Lung (tissue), 12 donors: ENCODE measurements around the gene BNIP5. TPM values are rescaled to one million over a fixed set of nuclear protein-coding genes. Genes with fewer than 3 reads are reported as not detected.

ENCODE experiments used
- ATAC-seq: fragments of 200-7000 bp; cut with Tn5 transposase; one replicate; pipeline ENCODE4 v1.9.1; 2020; ENCODE audit warnings: moderate number of reproducible peaks; ENCODE audit not compliant: insufficient read depth, low FRiP score
- DNase-seq, 3 donors: peaks; one replicate each; pipeline ENCODE4 v3.0.0-alpha.2; 2013 to 2017
- H3K27ac ChIP-seq, 2 donors: one replicate each; pipeline ENCODE4 v1.5.1; 2013; ENCODE audit warnings: mild to moderate bottlenecking in 2 of 2, moderate library complexity in 2 of 2, control low read depth in 1 of 2, inconsistent platforms in 1 of 2, low read depth in 1 of 2, low read length in 1 of 2
- H3K27me3 ChIP-seq, 3 donors: one replicate each; pipeline ENCODE4 v1.5.1; 2013; ENCODE audit warnings: low read length in 2 of 3; ENCODE audit not compliant: control insufficient read depth in 3 of 3, insufficient read depth in 3 of 3
- H3K36me3 ChIP-seq, 4 donors: one replicate each; pipeline ENCODE4 v1.5.1; 2013; ENCODE audit warnings: low read length in 4 of 4, mild to moderate bottlenecking in 1 of 4, moderate library complexity in 1 of 4; ENCODE audit not compliant: control insufficient read depth in 4 of 4, insufficient read depth in 4 of 4
- H3K4me1 ChIP-seq, 5 donors: one replicate each; pipeline ENCODE4 v1.5.1; 2013; ENCODE audit warnings: low read length in 5 of 5, mild to moderate bottlenecking in 2 of 5, moderate library complexity in 1 of 5; ENCODE audit not compliant: control insufficient read depth in 5 of 5, insufficient read depth in 5 of 5
- H3K4me3 ChIP-seq: one replicate; pipeline ENCODE4 v1.5.1; 2013; ENCODE audit warnings: mild to moderate bottlenecking, control low read depth, moderate library complexity
- H3K9ac ChIP-seq, 2 donors: one replicate each; pipeline ENCODE4 v1.5.1; 2013; ENCODE audit warnings: low read length in 2 of 2, control low read depth in 1 of 2; ENCODE audit not compliant: insufficient read depth in 1 of 2
- H3K9me3 ChIP-seq, 4 donors: one replicate each; pipeline ENCODE4 v1.5.1; 2013; ENCODE audit warnings: low read length in 3 of 4, mild to moderate bottlenecking in 1 of 4, moderate library complexity in 1 of 4; ENCODE audit not compliant: control insufficient read depth in 4 of 4, insufficient read depth in 3 of 4
- WGBS, 2 donors: extraction: QIAGEN DNeasy Blood & Tissue Kit; methylation state at CpG; one replicate each; pipeline ENCODE4 v1.1.7; 2013; 5-methylcytosine and 5-hydroxymethylcytosine counted together
- polyA plus RNA-seq, 2 donors: library from polyadenylated mRNA; stranded (reverse); fragments of 200-250 nt; gene quantifications; one replicate each; pipeline ENCODE4 v1.2.1, GENCODE V29; 2013
- total RNA-seq, 2 donors: library from RNA; depleted of rRNA in 1 of 2; stranded (reverse); fragments of >200 nt in 1 of 2; gene quantifications; one replicate each; pipeline ENCODE4 v1.2.1, GENCODE V29; 2014 to 2021
- TF ChIP-seq, protein P1 (sequence below): IDR thresholded peaks from 2 replicates; pipeline ENCODE4 v1.5.1; 2012; ENCODE audit warnings: mild to moderate bottlenecking; ENCODE audit errors: control extremely low read depth, extremely low read depth
- donor health status: control.
- donor health status: control.
- donor health status: Bipolar disorder and iron deficiency.
- donor health status: healthy.
- donor health status: DM: yes; HTN: yes; CAD: no.

The BNIP5 gene
- total and polyA plus RNA-seq, 4 donors = 0.02 to 0.09 (median 0.06) TPM; not detected in 1

DNA sequence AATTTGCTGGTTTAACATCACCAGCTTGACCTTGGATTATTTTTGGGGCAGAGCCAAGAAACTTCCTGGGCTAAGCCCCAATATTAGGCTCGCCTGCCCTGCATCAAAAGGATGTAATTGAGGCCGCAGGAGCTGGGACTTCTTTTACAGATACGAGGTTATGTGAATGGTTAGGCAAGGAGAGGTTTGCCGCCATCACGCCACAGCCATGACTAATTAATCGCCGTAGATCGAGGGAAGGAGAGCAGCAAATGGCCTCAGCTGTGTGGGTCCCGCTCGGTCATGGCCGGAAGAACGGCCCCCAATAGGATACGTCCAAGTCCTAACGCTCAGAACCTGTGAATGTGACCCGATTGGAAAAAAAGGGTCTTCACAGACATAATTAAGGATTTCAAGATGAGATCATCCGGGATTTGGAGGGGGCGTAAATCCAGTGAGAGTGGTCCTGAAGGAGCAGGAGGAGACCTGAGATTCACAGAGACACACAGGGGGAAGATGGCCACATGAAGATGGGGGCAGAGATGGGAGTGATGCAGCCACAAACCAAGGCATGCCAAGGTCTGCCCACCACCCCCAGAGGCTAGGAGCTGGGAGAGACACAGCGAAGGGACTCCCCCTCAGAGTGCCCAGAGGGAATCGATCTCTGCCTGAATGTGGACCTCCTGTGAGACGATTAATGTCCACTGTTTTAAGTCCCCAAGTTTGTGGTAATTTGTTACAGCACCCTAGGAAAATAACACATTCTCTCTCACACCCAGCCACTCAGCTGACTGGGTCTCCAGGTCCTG, 10.0 kb upstream of the BNIP5 start:
- H3K36me3 ChIP-seq = no peaks in the 10 kb centered on the region
- TF ChIP-seq, protein P1, sequence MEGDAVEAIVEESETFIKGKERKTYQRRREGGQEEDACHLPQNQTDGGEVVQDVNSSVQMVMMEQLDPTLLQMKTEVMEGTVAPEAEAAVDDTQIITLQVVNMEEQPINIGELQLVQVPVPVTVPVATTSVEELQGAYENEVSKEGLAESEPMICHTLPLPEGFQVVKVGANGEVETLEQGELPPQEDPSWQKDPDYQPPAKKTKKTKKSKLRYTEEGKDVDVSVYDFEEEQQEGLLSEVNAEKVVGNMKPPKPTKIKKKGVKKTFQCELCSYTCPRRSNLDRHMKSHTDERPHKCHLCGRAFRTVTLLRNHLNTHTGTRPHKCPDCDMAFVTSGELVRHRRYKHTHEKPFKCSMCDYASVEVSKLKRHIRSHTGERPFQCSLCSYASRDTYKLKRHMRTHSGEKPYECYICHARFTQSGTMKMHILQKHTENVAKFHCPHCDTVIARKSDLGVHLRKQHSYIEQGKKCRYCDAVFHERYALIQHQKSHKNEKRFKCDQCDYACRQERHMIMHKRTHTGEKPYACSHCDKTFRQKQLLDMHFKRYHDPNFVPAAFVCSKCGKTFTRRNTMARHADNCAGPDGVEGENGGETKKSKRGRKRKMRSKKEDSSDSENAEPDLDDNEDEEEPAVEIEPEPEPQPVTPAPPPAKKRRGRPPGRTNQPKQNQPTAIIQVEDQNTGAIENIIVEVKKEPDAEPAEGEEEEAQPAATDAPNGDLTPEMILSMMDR = no peak
- H3K27me3 ChIP-seq = peaks cover 0 to 2% (median 2%) of the 10 kb centered on the region in 3 donors
- H3K4me3 ChIP-seq = no peak overlapping the region
- WGBS, 2 donors = 92 to 94% methylated on average over 20 of the region's 20 CpGs
- ATAC-seq (no peak), DNase-seq (peak in 2 of 3 donors; percentile 28 to 45)
- no peak overlapping the region for H3K27ac ChIP-seq
- H3K4me1 ChIP-seq = peaks cover 0 to 13% (median 7%) of the 10 kb centered on the region in 5 donors
- no peaks in the 10 kb centered on the region for H3K9me3 ChIP-seq
- no peak overlapping the region for H3K9ac ChIP-seq

DNA sequence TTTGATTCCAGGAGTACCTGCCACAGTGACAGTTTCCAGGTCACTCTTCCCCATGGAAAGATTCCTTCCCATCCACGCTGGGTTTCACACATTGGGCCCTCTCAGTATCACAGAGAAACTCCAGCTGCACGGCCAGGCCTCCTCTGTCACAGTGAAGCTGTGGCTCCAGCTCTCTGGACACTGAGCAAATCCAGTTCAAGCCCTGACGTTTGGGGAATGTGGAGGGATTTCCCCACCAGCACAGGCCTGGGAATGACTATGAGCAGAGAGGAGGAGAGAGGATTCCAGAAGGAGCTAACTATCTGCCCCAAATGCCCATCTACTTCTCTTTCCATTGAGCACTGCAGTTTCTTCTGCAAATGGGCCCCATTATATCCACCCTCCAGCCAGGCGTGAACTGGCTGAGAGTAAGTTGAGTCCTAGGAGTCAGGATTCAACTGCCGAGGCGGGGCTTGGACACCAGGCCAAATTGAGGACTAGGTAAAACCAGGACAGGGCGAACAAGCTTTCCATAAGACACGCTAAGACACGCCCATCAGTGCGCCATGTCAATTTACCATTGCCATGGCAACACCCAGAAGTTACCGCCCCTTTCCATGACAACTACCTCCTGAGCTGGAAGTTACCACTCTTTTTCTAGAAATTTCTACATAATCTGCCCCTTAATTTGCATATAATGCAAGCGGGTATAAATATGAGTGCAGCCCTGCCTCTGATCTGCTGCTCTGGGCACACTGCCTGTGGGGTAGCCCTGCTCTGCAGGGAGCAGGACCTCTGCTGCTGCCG, 9.2 kb upstream of the BNIP5 start:
- H3K9me3 ChIP-seq = no peaks in the 10 kb centered on the region
- ATAC-seq (no peak), DNase-seq (no peak)
- peaks cover 0 to 7% (median 4%) of the 10 kb centered on the region in 5 donors for H3K4me1 ChIP-seq
- no peak overlapping the region for H3K4me3 ChIP-seq
- H3K27me3 ChIP-seq = peaks cover 0 to 3% (median 3%) of the 10 kb centered on the region in 3 donors
- H3K27ac ChIP-seq = no peak overlapping the region
- WGBS, 2 donors = 89 to 92% methylated on average over 13 of the region's 13 CpGs
- H3K36me3 ChIP-seq = no peaks in the 10 kb centered on the region
- TF ChIP-seq, protein P1 = no peak
- H3K9ac ChIP-seq = no peak overlapping the region

DNA sequence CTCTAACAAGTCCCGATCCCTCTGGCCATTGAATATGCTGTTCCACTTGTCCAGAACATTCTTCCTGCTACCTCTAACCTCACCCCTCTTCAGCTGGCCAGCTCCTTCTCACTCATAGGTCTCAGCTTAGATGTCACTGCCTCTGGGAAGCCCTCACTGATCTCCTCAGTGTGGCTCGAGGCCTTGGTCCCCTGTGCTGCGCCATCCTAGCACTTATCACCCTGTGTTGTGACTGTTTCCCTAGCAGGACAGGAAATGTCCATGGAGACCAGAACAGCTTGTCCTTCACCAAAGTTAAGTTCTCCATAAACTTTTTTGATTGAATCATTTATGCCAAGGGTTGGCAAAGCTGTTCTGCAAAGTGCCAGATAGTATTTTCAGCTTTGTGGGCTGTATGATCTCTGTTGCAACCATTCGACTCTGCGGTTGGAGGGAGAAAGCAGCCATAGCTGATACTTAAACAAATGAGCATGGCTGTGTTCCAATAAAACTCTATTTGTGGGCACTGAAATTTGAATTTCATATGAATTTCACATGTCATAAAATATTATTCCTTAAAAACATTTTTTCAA, 6.5 kb upstream of the BNIP5 start:
- 64 to 87% methylated on average over 5 of the region's 5 CpGs for WGBS, 2 donors
- Histone ChIP-seq H3K4me3 (no peak overlapping the region), H3K9ac (no peak overlapping the region), H3K36me3 (no peaks in the 10 kb centered on the region), H3K4me1 (peaks cover 0 to 3% (median 0%) of the 10 kb centered on the region in 5 donors), H3K27me3 (peaks cover 0 to 26% (median 3%) of the 10 kb centered on the region in 3 donors), H3K27ac (no peak overlapping the region), H3K9me3 (no peaks in the 10 kb centered on the region)
- TF ChIP-seq, protein P1 = no peak
- no peak for ATAC-seq
- no peak for DNase-seq
